Measurements from ENCODE around the gene SH3BP5L. TPM values are rescaled to one million over a fixed set of nuclear protein-coding genes. Genes with fewer than 3 reads are reported as not detected.

SH3BP5L gene
- total and polyA plus RNA-seq, 10 of the 15 experiments (the other 5 are each of a cell fraction or from before 2014, with no cell fraction given): 1.1 to 22.8 (median 10.9) TPM

- TF ChIP-seq PKNOX1 (IDR thresholded peaks at IDR 0.05): peak; percentile 27
- no peak for TF ChIP-seq USF2 (IDR thresholded peaks at IDR 0.05; ENCODE audit: borderline replicate concordance, low read depth, low read length)
- 0 out of 4 replicates have a peak, but pooled peaks of 1 of the 2 experiments have one; percentile 25 for TF ChIP-seq ETV6 (conservative IDR thresholded peaks at IDR 0.05 in 1 of 2, IDR thresholded peaks at IDR 0.05 in 1 of 2; ENCODE audit: borderline replicate concordance in 1 of 2, low read depth in 1 of 2)
- TF ChIP-seq RUNX3 (IDR thresholded peaks at IDR 0.05; ENCODE audit: low read length): peak; percentile 90
- 0 out of 2 replicates have a peak, but pooled peaks have one; percentile 22 for TF ChIP-seq BACH1 (IDR thresholded peaks at IDR 0.05; ENCODE audit: borderline replicate concordance)
- peak in 1 of 2 experiments; percentile 91; a peak in 1 of 4 replicates for TF ChIP-seq CEBPB (IDR thresholded peaks at IDR 0.05; ENCODE audit: borderline replicate concordance in 1 of 2, low read depth in 2 of 2, low read length in 2 of 2)
- no peak for TF ChIP-seq MXI1 (IDR thresholded peaks at IDR 0.05; ENCODE audit: low read depth, low read length)
- peak; percentile 78 for TF ChIP-seq MLLT1 (IDR thresholded peaks at IDR 0.05)
- no peak; the same call in 1 of the 2 replicates for TF ChIP-seq ZBED1 (IDR thresholded peaks at IDR 0.05; ENCODE audit: borderline replicate concordance)
- TF ChIP-seq JUNB (IDR thresholded peaks at IDR 0.05): peak; percentile 32; the same call in 1 of the 2 replicates
- no peak for TF ChIP-seq FOS (IDR thresholded peaks at IDR 0.05; ENCODE audit: borderline replicate concordance, extremely low read depth, insufficient read length)
- TF ChIP-seq CHD4 (IDR thresholded peaks at IDR 0.05): no peak
- TF ChIP-seq GATAD2B (conservative IDR thresholded peaks at IDR 0.05; ENCODE audit: low read depth): peak; percentile 60; the same call in 1 of the 2 replicates
- TF ChIP-seq TCF12 (IDR thresholded peaks at IDR 0.05; ENCODE audit: low read depth, low read length): peak; percentile 40; the same call in 1 of the 2 replicates
- TF ChIP-seq CTCF (IDR thresholded peaks at IDR 0.05 in 2 of 3, conservative IDR thresholded peaks at IDR 0.05 in 1 of 3; ENCODE audit: control insufficient read depth in 2 of 3, extremely low read depth in 1 of 3, insufficient read depth in 1 of 3, low read depth in 3 of 3, low read length in 3 of 3): no peak
- peak; percentile 35 for TF ChIP-seq SMARCA5 (IDR thresholded peaks at IDR 0.05)
- peak; percentile 87 for TF ChIP-seq FOXM1 (IDR thresholded peaks at IDR 0.05; ENCODE audit: low read depth, low read length)
- peak; percentile 87 for TF ChIP-seq SREBF2 (IDR thresholded peaks at IDR 0.05; ENCODE audit: low read length)
- no peak for TF ChIP-seq WRNIP1 (IDR thresholded peaks at IDR 0.05; ENCODE audit: borderline replicate concordance, low read depth, low read length)
- TF ChIP-seq CREB1 (IDR thresholded peaks at IDR 0.05; ENCODE audit: low read depth): peak; percentile 88
- TF ChIP-seq E2F8 (IDR thresholded peaks at IDR 0.05; ENCODE audit: low read depth, partially characterized antibody): peak; percentile 74
Observed at GRCh38 chr1:248873993-248874533, 48.3 kb upstream of the SH3BP5L start (continued).
